ENCODE results near the gene NANOS3. TPM values are rescaled to one million over a fixed set of nuclear protein-coding genes. Genes with fewer than 3 reads are reported as not detected.
"Not testable (repeated sequence)": the region's sequence is repeated elsewhere in the genome, so short reads cannot be mapped to it uniquely, and the experiment has no call there.

NANOS3 gene
- total RNA-seq, 2 donors from 2014 or later, result 3.1 to 3.8 TPM

DNA sequence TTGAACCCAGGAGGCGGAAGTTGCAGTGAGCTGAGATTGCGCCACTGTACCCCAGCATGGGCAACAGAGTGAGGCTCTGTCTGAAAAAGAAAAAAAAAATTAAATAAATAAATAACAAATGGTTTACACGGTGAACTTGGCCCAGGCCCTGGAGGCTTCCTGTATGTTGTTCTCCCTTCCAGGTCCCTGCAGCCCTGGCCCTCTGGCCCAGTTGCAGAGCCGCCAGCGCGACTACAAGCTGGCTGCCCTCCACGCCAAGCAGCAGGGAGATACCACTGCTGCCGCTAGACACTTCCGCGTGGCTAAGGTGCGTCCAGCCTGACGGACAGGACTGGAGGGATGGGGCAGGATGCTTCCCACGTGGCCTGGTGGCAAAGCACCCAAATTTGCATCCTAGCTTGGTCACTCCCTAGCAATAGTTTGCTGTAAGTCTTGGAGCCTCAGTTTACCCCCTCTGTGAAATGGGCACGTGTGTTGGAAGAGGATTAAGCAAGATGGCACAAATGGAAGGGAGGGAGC is 41.0 kb downstream of the NANOS3 start:
- DNase-seq (no peak), ATAC-seq (replicated peaks in 1 of 2) (no peak)
- no peak overlapping the region for H3K4me3 Mint-ChIP-seq
- no peaks in the 10 kb centered on the region for H3K27me3 Mint-ChIP-seq (ENCODE audit: low read depth)
- no peak overlapping the region for H3K27ac Mint-ChIP-seq
- peaks cover 4% of the 10 kb centered on the region for H3K4me1 Mint-ChIP-seq (ENCODE audit: low read depth)
- peaks cover 0 to 3% of the 10 kb centered on the region in 2 donors for H3K9me3 Mint-ChIP-seq
- peaks cover 9 to 25% of the 10 kb centered on the region in 2 donors for H3K36me3 Mint-ChIP-seq (ENCODE audit: insufficient read depth in 2 of 2)

DNA sequence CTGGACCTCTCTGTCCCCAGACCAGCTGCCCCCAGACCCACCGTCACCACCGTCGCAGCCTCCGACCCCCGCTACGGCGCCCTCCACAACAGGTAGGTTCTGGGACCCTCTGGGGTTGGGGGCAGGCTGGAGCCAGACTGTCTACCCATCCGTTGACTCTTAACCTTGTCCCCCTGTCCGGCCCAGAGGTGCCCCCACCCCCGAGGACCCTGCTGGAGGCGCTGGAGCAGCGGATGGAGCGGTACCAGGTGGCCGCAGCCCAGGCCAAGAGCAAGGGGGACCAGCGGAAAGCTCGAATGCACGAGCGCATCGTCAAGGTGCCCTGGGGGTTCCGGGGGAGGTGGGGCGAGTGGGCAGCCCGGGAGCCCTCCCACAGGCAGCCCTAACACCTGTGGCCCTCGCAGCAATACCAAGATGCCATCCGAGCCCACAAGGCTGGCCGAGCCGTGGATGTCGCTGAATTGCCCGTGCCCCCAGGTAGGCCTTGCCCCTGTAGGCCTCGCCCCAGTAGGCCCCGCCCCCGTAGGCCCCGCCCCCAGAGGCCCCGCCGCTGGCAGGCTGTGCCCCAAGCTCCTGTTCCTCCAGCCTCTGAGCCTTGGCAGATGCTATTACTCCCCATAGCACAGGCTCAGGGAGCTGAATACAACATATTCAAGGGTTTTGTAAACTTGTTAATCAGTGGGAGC is 41.9 kb downstream of the NANOS3 start:
- DNase-seq, result no peak
- Mint-ChIP-seq H3K36me3 (ENCODE audit: insufficient read depth in 2 of 2) (peaks cover 10 to 29% of the 10 kb centered on the region in 2 donors), H3K4me1 (ENCODE audit: low read depth) (peaks cover 4% of the 10 kb centered on the region), H3K27ac (no peak overlapping the region), H3K27me3 (ENCODE audit: low read depth) (no peaks in the 10 kb centered on the region), H3K4me3 (no peak overlapping the region), H3K9me3 (peaks cover 0 to 3% of the 10 kb centered on the region in 2 donors)
- no peak for ATAC-seq (replicated peaks in 1 of 2)

DNA sequence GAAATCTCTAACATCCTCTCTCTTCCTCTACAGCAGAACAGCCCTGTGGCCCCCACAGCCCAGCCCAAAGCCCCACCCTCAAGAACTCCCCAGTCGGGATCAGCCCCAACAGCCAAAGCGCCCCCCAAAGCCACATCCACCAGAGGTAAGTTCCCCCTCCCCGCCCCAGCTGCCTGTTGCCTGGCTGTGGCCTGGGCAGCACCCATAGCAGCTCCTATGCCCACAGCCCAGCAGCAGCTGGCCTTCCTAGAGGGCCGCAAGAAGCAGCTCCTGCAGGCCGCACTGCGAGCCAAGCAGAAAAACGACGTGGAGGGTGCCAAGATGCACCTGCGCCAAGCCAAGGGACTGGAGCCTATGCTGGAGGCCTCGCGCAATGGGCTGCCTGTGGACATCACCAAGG is 43.6 kb downstream of the NANOS3 start:
- no peak overlapping the region for H3K4me3 Mint-ChIP-seq
- H3K36me3 Mint-ChIP-seq (ENCODE audit: insufficient read depth in 2 of 2), result peaks cover 10 to 31% of the 10 kb centered on the region in 2 donors
- peaks cover 0 to 3% of the 10 kb centered on the region in 2 donors for H3K9me3 Mint-ChIP-seq
- H3K27ac Mint-ChIP-seq, result no peak overlapping the region
- DNase-seq, result no peak
- no peaks in the 10 kb centered on the region for H3K27me3 Mint-ChIP-seq (ENCODE audit: low read depth)
- ATAC-seq (replicated peaks in 1 of 2), result no peak
- peaks cover 4% of the 10 kb centered on the region for H3K4me1 Mint-ChIP-seq (ENCODE audit: low read depth)

DNA sequence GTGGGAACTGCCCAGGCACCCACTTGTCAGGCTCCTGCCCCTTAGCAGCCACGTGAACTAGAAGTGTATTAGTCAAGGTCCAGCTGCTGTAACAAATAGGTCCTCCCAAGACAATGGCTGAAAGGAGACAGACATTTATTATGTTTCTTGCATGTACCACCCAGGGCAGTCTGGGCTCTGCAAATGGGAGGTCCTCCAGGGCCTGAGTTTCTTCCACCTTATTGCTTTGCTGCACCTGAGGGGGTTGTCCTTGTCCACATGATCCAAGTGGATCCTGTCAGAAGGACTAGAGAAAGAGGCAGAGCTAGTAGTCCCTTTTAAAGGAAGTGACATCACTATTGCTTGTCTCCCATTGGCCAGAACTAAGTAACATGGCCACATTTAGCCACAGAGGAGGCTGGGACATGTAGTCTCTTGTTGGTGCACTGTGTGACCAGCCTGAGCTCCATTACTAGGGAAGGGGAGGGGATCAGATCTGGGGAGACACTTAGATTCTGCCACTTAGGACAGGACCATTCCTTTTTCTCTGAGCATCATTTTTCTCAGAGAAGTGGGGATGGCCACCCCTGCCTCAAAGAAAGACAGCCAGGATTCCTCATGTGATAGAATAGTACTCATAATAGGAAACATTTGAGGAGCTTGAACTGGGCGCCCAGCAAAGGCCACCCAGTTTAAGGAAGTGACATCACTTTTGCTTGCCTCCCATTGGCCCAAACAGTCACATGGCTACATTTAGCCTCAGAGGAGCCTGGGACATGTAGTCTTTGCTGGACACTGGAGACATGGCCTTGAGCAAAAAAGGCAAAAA is 44.2 kb downstream of the NANOS3 start:
- DNase-seq (peak; percentile 38 to 49), ATAC-seq (replicated peaks in 1 of 2) (peak; percentile 90 to 91)
- H3K4me3 Mint-ChIP-seq, result no peak overlapping the region
- peaks cover 12 to 31% of the 10 kb centered on the region in 2 donors for H3K36me3 Mint-ChIP-seq (ENCODE audit: insufficient read depth in 2 of 2)
- peaks cover 4% of the 10 kb centered on the region for H3K4me1 Mint-ChIP-seq (ENCODE audit: low read depth)
- H3K27ac Mint-ChIP-seq, result no peak overlapping the region
- H3K27me3 Mint-ChIP-seq (ENCODE audit: low read depth), result no peaks in the 10 kb centered on the region
- H3K9me3 Mint-ChIP-seq, result peaks cover 0 to 3% of the 10 kb centered on the region in 2 donors

DNA sequence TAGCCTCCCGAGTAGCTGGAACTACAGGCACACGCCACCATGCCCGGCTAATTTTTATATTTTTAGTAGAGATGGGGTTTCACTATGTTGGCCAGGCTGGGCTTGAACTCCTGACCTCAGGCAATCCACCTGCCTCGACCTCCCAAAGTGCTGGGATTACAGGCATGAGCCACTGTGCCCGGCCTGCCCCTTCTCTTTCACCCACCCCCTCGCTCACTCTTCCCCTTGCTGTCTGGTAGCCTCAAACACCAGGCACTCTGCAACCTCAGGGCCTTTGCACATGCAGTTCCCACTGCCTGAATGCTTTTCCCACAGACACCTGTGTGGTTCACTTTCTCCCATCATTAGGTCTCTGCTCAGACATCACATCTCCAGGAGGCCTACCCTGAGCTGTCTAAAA is 45.2 kb downstream of the NANOS3 start:
- H3K4me3 Mint-ChIP-seq; H3K27me3 Mint-ChIP-seq (ENCODE audit: low read depth); DNase-seq; H3K9me3 Mint-ChIP-seq; H3K4me1 Mint-ChIP-seq (ENCODE audit: low read depth); H3K27ac Mint-ChIP-seq; ATAC-seq (replicated peaks in 1 of 2): not testable (repeated sequence)
- peaks cover 12 to 31% of the 10 kb centered on the region in 2 donors for H3K36me3 Mint-ChIP-seq (ENCODE audit: insufficient read depth in 2 of 2)

DNA sequence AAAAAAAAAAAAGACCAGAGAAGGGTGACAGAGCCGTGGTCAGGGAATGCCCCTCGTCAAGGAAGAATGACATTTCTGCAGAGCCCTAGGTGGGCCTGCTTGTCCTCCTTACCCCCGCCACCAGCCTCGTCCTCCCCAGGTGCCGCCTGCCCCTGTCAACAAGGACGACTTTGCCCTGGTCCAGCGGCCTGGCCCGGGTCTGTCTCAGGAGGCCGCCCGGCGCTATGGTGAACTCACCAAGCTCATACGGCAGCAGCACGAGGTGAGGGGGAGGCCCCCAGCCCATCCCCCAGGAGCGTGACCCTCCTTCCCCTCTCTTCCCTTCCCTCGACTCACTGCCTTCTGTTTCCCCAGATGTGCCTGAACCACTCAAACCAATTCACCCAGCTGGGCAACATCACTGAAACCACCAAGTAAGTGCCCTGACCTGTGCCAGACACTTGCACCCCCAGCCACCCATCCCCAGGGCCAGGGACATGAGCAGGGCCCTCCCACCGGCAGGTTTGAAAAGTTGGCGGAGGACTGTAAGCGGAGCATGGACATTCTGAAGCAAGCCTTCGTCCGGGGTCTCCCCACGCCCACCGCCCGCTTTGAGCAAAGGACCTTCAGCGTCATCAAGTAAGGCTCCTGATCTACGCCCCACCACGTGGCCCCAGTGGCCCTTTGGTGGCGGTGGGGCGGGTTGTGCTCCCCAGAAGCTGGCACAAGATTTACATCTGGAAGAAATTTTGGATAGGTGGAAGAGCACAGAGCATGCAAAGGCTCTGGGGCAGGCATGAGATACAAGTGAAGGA is 46.5 kb downstream of the NANOS3 start:
- Mint-ChIP-seq H3K9me3 (peaks cover 0 to 3% of the 10 kb centered on the region in 2 donors), H3K27me3 (ENCODE audit: low read depth) (no peaks in the 10 kb centered on the region), H3K36me3 (ENCODE audit: insufficient read depth in 2 of 2) (peaks cover 12 to 31% of the 10 kb centered on the region in 2 donors), H3K27ac (no peak overlapping the region), H3K4me3 (no peak overlapping the region), H3K4me1 (ENCODE audit: low read depth) (peaks cover 4% of the 10 kb centered on the region)
- ATAC-seq (replicated peaks in 1 of 2), result no peak
- DNase-seq, result no peak

DNA sequence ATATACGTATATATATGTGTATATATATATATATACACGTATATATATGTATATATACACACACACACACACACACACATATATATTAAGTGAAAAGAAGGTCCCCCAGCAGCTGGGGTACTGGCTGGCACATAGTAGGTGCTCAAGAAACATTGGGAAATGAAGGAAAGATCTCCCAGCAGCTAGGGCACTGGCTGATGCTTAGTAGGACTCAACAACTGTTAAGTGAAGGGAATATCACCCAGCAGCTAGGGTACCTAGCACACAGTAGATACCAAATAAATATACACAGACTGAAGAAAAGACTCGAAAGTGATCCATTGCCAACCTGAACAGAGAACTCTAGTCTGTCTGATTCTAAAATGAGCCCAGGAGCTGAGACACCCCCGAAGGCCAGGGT is 49.1 kb downstream of the NANOS3 start:
- Mint-ChIP-seq H3K4me3 (no peak overlapping the region), H3K27me3 (ENCODE audit: low read depth) (no peaks in the 10 kb centered on the region), H3K27ac (no peak overlapping the region), H3K9me3 (peaks cover 0 to 2% of the 10 kb centered on the region in 2 donors), H3K36me3 (ENCODE audit: insufficient read depth in 2 of 2) (peaks cover 11 to 24% of the 10 kb centered on the region in 2 donors), H3K4me1 (ENCODE audit: low read depth) (peaks cover 3% of the 10 kb centered on the region)
- no peak for ATAC-seq (replicated peaks in 1 of 2)
- no peak for DNase-seq

DNA sequence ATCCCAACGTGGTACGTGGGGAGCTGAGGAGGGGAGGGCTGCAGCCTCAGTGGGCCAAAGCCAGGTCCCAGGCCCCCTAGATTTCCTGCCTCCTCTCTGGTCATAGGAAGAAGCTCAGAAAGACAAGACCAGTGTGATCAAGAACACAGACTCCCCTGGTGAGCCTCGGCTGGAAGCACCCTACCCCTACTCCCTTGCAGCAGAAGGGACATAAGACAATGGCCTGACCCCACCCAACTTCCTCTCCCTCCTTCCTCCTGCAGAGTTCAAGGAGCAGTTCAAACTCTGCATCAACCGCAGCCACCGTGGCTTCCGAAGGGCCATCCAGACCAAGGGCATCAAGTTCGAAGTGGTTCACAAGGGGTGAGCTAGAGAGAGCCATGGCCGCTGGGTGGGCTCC is 49.8 kb downstream of the NANOS3 start:
- no peak overlapping the region for H3K27ac Mint-ChIP-seq
- ATAC-seq (replicated peaks in 1 of 2) (no peak), DNase-seq (no peak)
- peaks cover 9 to 19% of the 10 kb centered on the region in 2 donors for H3K36me3 Mint-ChIP-seq (ENCODE audit: insufficient read depth in 2 of 2)
- no peaks in the 10 kb centered on the region for H3K9me3 Mint-ChIP-seq
- H3K4me3 Mint-ChIP-seq, result no peak overlapping the region
- no peaks in the 10 kb centered on the region for H3K27me3 Mint-ChIP-seq (ENCODE audit: low read depth)
- H3K4me1 Mint-ChIP-seq (ENCODE audit: low read depth), result no peaks in the 10 kb centered on the region

DNA sequence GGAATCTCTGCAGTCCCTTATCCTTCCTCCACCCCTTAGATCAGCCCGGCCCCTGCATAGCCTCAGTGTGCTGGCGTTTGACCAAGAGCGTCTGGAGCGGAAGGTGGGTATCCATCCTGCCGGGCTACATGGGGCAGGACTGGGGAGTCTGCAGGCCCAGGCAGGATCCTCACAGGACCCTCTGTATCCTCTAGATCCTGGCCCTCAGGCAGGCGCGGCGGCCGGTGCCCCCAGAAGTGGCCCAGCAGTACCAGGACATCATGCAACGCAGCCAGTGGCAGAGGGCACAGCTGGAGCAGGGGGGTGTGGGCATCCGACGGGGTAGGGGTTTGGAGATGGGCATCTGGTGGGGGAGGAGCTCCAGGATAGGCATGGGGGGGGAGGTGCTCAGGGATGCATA is 52.4 kb downstream of the NANOS3 start:
- H3K27ac Mint-ChIP-seq, result no peak overlapping the region
- no peaks in the 10 kb centered on the region for H3K27me3 Mint-ChIP-seq (ENCODE audit: low read depth)
- no peak overlapping the region for H3K4me3 Mint-ChIP-seq
- no peaks in the 10 kb centered on the region for H3K9me3 Mint-ChIP-seq
- no peak for DNase-seq
- H3K36me3 Mint-ChIP-seq (ENCODE audit: insufficient read depth in 2 of 2), result peaks cover 2 to 5% of the 10 kb centered on the region in 2 donors
- H3K4me1 Mint-ChIP-seq (ENCODE audit: low read depth), result peaks cover 1% of the 10 kb centered on the region
- ATAC-seq (replicated peaks in 1 of 2), result no peak

DNA sequence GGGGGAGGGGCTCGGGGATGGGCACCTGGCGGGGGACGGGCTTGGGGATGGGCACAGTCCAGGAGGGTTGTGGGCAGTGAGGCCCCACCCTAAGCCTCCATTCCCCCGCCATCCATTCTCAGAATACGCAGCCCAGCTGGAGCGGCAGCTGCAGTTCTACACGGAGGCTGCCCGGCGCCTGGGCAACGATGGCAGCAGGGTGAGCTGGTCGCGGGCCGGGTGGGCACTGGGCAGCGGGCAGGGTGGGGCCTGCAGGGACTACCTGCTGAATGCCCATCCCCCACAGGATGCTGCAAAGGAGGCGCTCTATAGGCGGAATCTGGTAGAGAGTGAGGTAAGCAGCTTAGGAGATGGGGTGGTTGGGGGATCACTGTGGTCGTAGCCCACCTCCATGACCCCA is 53.0 kb downstream of the NANOS3 start:
- Mint-ChIP-seq H3K27ac (no peak overlapping the region), H3K4me3 (no peak overlapping the region), H3K27me3 (ENCODE audit: low read depth) (no peaks in the 10 kb centered on the region), H3K4me1 (ENCODE audit: low read depth) (peaks cover 7% of the 10 kb centered on the region), H3K36me3 (ENCODE audit: insufficient read depth in 2 of 2) (peaks cover 2 to 3% of the 10 kb centered on the region in 2 donors), H3K9me3 (no peaks in the 10 kb centered on the region)
- ATAC-seq (replicated peaks in 1 of 2) (no peak), DNase-seq (no peak)

All from activated T-cell treated with anti-CD3 and anti-CD28 coated beads, Interleukin-2, amount 50 U/mL, for 72 hours (primary cell).